Uterus (tissue), 2 donors: Measurements from ENCODE around the gene FBXO7.

Experiments used
- POLR2A ChIP-seq, 2 donors: fragments of 450-650 bp; IDR thresholded peaks; one replicate each; pipeline ENCODE4 v1.6.1; 2016; ENCODE audit warnings: antibody characterized with exemption in 2 of 2, mild to moderate bottlenecking in 1 of 2, moderate library complexity in 1 of 2
- TF ChIP-seq, protein P1 (sequence below), 4 experiments: fragments of 200-600 bp in 2 of 4; fragments of 450-650 bp in 2 of 4; sonication (generic) in 2 of 4; IDR thresholded peaks; one replicate each; pipeline ENCODE4 v1.5.1; 2016 to 2019; ENCODE audit warnings: antibody characterized with exemption in 4 of 4, mild to moderate bottlenecking in 2 of 4, moderate library complexity in 1 of 4

GRCh38 chr22:32546496-32546895, 71.9 kb downstream of the FBXO7 start:
- TF ChIP-seq, protein P1, sequence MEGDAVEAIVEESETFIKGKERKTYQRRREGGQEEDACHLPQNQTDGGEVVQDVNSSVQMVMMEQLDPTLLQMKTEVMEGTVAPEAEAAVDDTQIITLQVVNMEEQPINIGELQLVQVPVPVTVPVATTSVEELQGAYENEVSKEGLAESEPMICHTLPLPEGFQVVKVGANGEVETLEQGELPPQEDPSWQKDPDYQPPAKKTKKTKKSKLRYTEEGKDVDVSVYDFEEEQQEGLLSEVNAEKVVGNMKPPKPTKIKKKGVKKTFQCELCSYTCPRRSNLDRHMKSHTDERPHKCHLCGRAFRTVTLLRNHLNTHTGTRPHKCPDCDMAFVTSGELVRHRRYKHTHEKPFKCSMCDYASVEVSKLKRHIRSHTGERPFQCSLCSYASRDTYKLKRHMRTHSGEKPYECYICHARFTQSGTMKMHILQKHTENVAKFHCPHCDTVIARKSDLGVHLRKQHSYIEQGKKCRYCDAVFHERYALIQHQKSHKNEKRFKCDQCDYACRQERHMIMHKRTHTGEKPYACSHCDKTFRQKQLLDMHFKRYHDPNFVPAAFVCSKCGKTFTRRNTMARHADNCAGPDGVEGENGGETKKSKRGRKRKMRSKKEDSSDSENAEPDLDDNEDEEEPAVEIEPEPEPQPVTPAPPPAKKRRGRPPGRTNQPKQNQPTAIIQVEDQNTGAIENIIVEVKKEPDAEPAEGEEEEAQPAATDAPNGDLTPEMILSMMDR (IDR thresholded peaks at IDR 0.05) = no peak
- TF ChIP-seq POLR2A (IDR thresholded peaks at IDR 0.05) = no peak
